IMR-90 (cell line): ENCODE measurements around the gene EDARADD. TPM values are rescaled to one million over a fixed set of nuclear protein-coding genes. Genes with fewer than 3 reads are reported as not detected.

Experiments
- ATAC-seq: fragments of 200-7000 bp; cut with Tn5 transposase; 2 replicates; pipeline ENCODE4 v1.9.1; 2020; ENCODE audit warnings: low read depth, mild to moderate bottlenecking, moderate library complexity
- BruUV-seq: library from RNA; stranded (reverse); fragments of 400-500 nt; replicated peaks from 2 replicates; lab custom pipeline; 2021; lab: Mats Ljungman, UMichigan
- CTCF ChIA-PET: fragments of 300-600 bp; formaldehyde crosslinking; extraction: SDS; loops from one replicate; lab custom pipeline; 2021; ENCODE audit warnings: antibody characterized with exemption; lab: Yijun Ruan, JAX
- POLR2A ChIA-PET: fragments of 300-600 bp; sonication (Branson Sonifier 250); formaldehyde crosslinking; loops from one replicate; lab custom pipeline; 2022; ENCODE audit warnings: antibody characterized with exemption; ENCODE audit not compliant: unreplicated experiment; lab: Charles Lee
- DNase-seq: peaks from one replicate; pipeline ENCODE4 v3.0.0; 2013
- H2AFZ ChIP-seq: replicated peaks from 2 replicates; pipeline ENCODE3; 2013; ENCODE audit warnings: low read length, mild to moderate bottlenecking; ENCODE audit not compliant: poor library complexity
- H2AK5ac ChIP-seq: 2 replicates; pipeline ENCODE4 v1.6.1; 2013; ENCODE audit warnings: low read depth, low read length, inconsistent platforms
- H2AK9ac ChIP-seq: replicated peaks from 2 replicates; pipeline ENCODE3; 2013; ENCODE audit warnings: mild to moderate bottlenecking, low read depth, low read length, moderate library complexity; ENCODE audit not compliant: poor library complexity
- H2BK120ac ChIP-seq: 2 replicates; pipeline ENCODE4 v1.6.1; 2013; ENCODE audit warnings: low read depth, low read length, inconsistent platforms
- H2BK15ac ChIP-seq: 3 replicates; pipeline ENCODE4 v1.6.1; 2013; ENCODE audit warnings: low read depth, low read length, inconsistent platforms
- H2BK20ac ChIP-seq: 2 replicates; pipeline ENCODE4 v1.6.1; 2013; ENCODE audit warnings: low read depth, mild to moderate bottlenecking, inconsistent platforms, low read length, moderate library complexity
- H2BK5ac ChIP-seq: 2 replicates; pipeline ENCODE4 v1.6.1; 2013; ENCODE audit warnings: mild to moderate bottlenecking, low read depth, low read length, inconsistent platforms; ENCODE audit not compliant: poor library complexity, severe bottlenecking
- H3K14ac ChIP-seq: replicated peaks from 2 replicates; pipeline ENCODE4 v1.6.1; 2013; ENCODE audit warnings: low read depth, low read length, inconsistent platforms
- H3K18ac ChIP-seq: 2 replicates; pipeline ENCODE4 v1.6.1; 2013; ENCODE audit warnings: low read depth, low read length, control low read depth
- H3K23ac ChIP-seq: 2 replicates; pipeline ENCODE4 v1.6.1; 2013; ENCODE audit warnings: low read depth, low read length, inconsistent platforms
- H3K27ac ChIP-seq: 2 replicates; pipeline ENCODE4 v1.5.1; 2013; ENCODE audit warnings: mild to moderate bottlenecking, control low read depth, low read length; ENCODE audit not compliant: insufficient read depth
- H3K27me3 ChIP-seq: 2 replicates; pipeline ENCODE4 v1.6.1; 2013; ENCODE audit warnings: low read length; ENCODE audit not compliant: control insufficient read depth, insufficient read depth
- H3K36me3 ChIP-seq: 2 replicates; pipeline ENCODE4 v1.6.1; 2013; ENCODE audit warnings: low read length, mixed read lengths; ENCODE audit not compliant: control insufficient read depth, insufficient read depth
- H3K4ac ChIP-seq: 2 replicates; pipeline ENCODE4 v1.6.1; 2013; ENCODE audit warnings: low read depth, low read length, inconsistent platforms
- H3K4me1 ChIP-seq: 2 replicates; pipeline ENCODE4 v1.6.1; 2013; ENCODE audit warnings: low read length, mixed read lengths; ENCODE audit not compliant: control insufficient read depth, insufficient read depth
- H3K4me2 ChIP-seq: 2 replicates; pipeline ENCODE4 v1.6.1; 2013; ENCODE audit warnings: low read depth, mild to moderate bottlenecking, control low read depth, low read length, moderate library complexity
- H3K4me3 ChIP-seq: 2 replicates; pipeline ENCODE4 v1.5.1; 2013; ENCODE audit warnings: low read depth, mild to moderate bottlenecking, control low read depth, low read length, moderate library complexity; ENCODE audit not compliant: insufficient read depth
- H3K56ac ChIP-seq: 2 replicates; pipeline ENCODE4 v1.6.1; 2013; ENCODE audit warnings: low read length, inconsistent platforms; ENCODE audit not compliant: insufficient read depth; ENCODE audit errors: extremely low read depth
- H3K79me1 ChIP-seq, 2 experiments: 2 replicates each; pipeline ENCODE4 v1.6.1; 2013; ENCODE audit warnings: low read length in 2 of 2, inconsistent platforms in 1 of 2, low read depth in 1 of 2
- H3K9ac ChIP-seq: 2 replicates; pipeline ENCODE4 v1.6.1; 2013; ENCODE audit warnings: low read depth, low read length, control low read depth
- H3K9me1 ChIP-seq: 2 replicates; pipeline ENCODE4 v1.6.1; 2013; ENCODE audit warnings: low read length, inconsistent platforms; ENCODE audit not compliant: insufficient read depth
- H3K9me3 ChIP-seq: 2 replicates; pipeline ENCODE4 v1.6.1; 2013; ENCODE audit warnings: low read length; ENCODE audit not compliant: control insufficient read depth, insufficient read depth
- H4K20me1 ChIP-seq: 2 replicates; pipeline ENCODE4 v1.6.1; 2013; ENCODE audit warnings: low read length, inconsistent platforms; ENCODE audit not compliant: insufficient read depth
- H4K5ac ChIP-seq: 2 replicates; pipeline ENCODE4 v1.6.1; 2013; ENCODE audit warnings: mild to moderate bottlenecking, low read depth, low read length, control low read depth
- H4K8ac ChIP-seq, 2 experiments: 2 replicates each; pipeline ENCODE4 v1.6.1; 2013; ENCODE audit warnings: low read depth in 2 of 2, low read length in 2 of 2, control low read depth in 1 of 2, inconsistent platforms in 1 of 2
- H4K91ac ChIP-seq: 2 replicates; pipeline ENCODE4 v1.6.1; 2013; ENCODE audit warnings: low read depth, low read length, inconsistent platforms; ENCODE audit not compliant: insufficient read depth
- BHLHE40 ChIP-seq: fragments of 150-350 bp; IDR thresholded peaks from 2 replicates; pipeline ENCODE4 v1.6.1; 2016; ENCODE audit warnings: mild to moderate bottlenecking, low read depth, low read length
- CEBPB ChIP-seq: IDR thresholded peaks from 2 replicates; pipeline ENCODE4 v1.6.1; 2012; ENCODE audit warnings: low read depth, low read length, improper control_type of control experiment
- CHD1 ChIP-seq: IDR thresholded peaks from 2 replicates; pipeline ENCODE4 v1.6.1; 2012; ENCODE audit warnings: low read depth, low read length, improper control_type of control experiment
- FOS ChIP-seq: fragments of 150-350 bp; IDR thresholded peaks from 2 replicates; pipeline ENCODE4 v1.6.1; 2016; ENCODE audit warnings: low read depth, low read length
- MAFK ChIP-seq: IDR thresholded peaks from 2 replicates; pipeline ENCODE4 v1.6.1; 2012; ENCODE audit warnings: low read depth, low read length, improper control_type of control experiment
- MAZ ChIP-seq: IDR thresholded peaks from 2 replicates; pipeline ENCODE4 v1.6.1; 2012; ENCODE audit warnings: low read depth, mild to moderate bottlenecking, low read length, improper control_type of control experiment, moderate library complexity, borderline replicate concordance
- NFE2L2 ChIP-seq: fragments of 150-350 bp; IDR thresholded peaks from 2 replicates; pipeline ENCODE4 v1.6.1; 2016; ENCODE audit warnings: low read depth, mild to moderate bottlenecking, low read length
- POLR2A ChIP-seq: IDR thresholded peaks from 2 replicates; pipeline ENCODE4 v1.6.1; 2012; ENCODE audit warnings: mild to moderate bottlenecking, low read depth, low read length
- RAD21 ChIP-seq: IDR thresholded peaks from 2 replicates; pipeline ENCODE4 v1.6.1; 2012; ENCODE audit warnings: low read length, improper control_type of control experiment
- RCOR1 ChIP-seq: IDR thresholded peaks from 2 replicates; pipeline ENCODE4 v1.6.1; 2012; ENCODE audit warnings: mild to moderate bottlenecking, low read length, improper control_type of control experiment; ENCODE audit not compliant: insufficient replicate concordance
- RFX5 ChIP-seq: IDR thresholded peaks from 2 replicates; pipeline ENCODE4 v1.8.0; 2012; ENCODE audit warnings: low read depth, mild to moderate bottlenecking, low read length, moderate library complexity
- WGBS, 2 experiments: methylation state at CpG; one replicate each; pipeline versions ENCODE4 v1.1.5 to v1.1.7; 2013; ENCODE audit warnings: missing lambda C conversion rate in 2 of 2; ENCODE audit not compliant: insufficient read length in 1 of 2; ENCODE audit errors: extremely low coverage in 2 of 2; 5-methylcytosine and 5-hydroxymethylcytosine counted together
- dilution Hi-C: fragments of 300-500 bp; cut with HindIII; formaldehyde crosslinking; loops from one replicate; pipeline ENCODE4 v1.14.3; 2018; ENCODE audit warnings: low sequenced_read_pairs; ENCODE audit not compliant: unreplicated experiment
- in situ Hi-C: fragments of 300-500 bp; cut with MboI; formaldehyde crosslinking; loops from 3 replicates; pipeline ENCODE4 v1.14.3; 2019; ENCODE audit warnings: low sequenced_read_pairs, inconsistent platforms, mixed read lengths
- intact Hi-C: fragments of 100-400 bp; cut with micrococcal nuclease; formaldehyde crosslinking; loops from 2 replicates; pipeline ENCODE4 v1.10.0; 2022
- polyA plus RNA-seq, 3 experiments: library from polyadenylated mRNA; depleted of rRNA; stranded (reverse); fragments of >200 nt; gene quantifications; 2 replicates each; pipeline ENCODE4 v1.2.3, GENCODE V29; 2012; ENCODE audit warnings: low replicate concordance in 1 of 3
- total RNA-seq: library from RNA; depleted of rRNA; stranded (reverse); fragments of >200 nt; gene quantifications from 2 replicates; pipeline ENCODE4 v1.2.3, GENCODE V29; 2012
- TF ChIP-seq, protein P1 (sequence below): conservative IDR thresholded peaks from 2 replicates; pipeline ENCODE4 v1.5.1; 2012; ENCODE audit warnings: mild to moderate bottlenecking, low read depth, low read length, improper control_type of control experiment

The EDARADD gene
- total and polyA plus RNA-seq, 2 of the 4 experiments (the other 2 are of a cell fraction) = not detected

DNA sequence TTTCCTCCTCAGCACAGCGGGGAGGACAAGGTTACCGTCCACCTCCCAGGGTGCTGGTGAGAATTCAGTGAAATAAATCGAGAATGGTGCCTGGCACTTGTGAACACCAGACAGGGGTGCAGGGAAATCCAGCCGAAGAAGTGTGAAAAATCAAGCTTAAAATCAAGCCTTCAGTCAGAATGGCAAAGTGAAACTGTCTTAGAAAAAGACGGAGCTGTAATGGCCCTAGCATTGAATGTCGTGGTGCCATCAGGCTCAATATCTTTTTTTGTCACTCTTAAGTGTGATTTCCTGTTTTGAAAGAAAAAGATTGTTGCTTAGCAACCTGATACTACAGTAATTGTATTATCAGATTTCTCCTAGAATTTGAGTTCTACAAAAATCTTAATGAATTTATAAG is 22.1 kb downstream of the EDARADD start:
- no peaks in the 10 kb centered on the region for H3K36me3 ChIP-seq
- H4K8ac ChIP-seq = no peak overlapping the region
- no peak overlapping the region for H3K4me2 ChIP-seq
- H3K9ac ChIP-seq = no peak overlapping the region
- H2AK9ac ChIP-seq = no peak overlapping the region
- ChIA-PET POLR2A (no interaction called here), CTCF (no interaction called here)
- ATAC-seq (no peak), DNase-seq (no peak)
- H3K27me3 ChIP-seq = no peaks in the 10 kb centered on the region
- no peak overlapping the region for H4K91ac ChIP-seq
- no peak overlapping the region for H2BK120ac ChIP-seq
- TF ChIP-seq RCOR1 = no peak
- TF ChIP-seq, protein P1, sequence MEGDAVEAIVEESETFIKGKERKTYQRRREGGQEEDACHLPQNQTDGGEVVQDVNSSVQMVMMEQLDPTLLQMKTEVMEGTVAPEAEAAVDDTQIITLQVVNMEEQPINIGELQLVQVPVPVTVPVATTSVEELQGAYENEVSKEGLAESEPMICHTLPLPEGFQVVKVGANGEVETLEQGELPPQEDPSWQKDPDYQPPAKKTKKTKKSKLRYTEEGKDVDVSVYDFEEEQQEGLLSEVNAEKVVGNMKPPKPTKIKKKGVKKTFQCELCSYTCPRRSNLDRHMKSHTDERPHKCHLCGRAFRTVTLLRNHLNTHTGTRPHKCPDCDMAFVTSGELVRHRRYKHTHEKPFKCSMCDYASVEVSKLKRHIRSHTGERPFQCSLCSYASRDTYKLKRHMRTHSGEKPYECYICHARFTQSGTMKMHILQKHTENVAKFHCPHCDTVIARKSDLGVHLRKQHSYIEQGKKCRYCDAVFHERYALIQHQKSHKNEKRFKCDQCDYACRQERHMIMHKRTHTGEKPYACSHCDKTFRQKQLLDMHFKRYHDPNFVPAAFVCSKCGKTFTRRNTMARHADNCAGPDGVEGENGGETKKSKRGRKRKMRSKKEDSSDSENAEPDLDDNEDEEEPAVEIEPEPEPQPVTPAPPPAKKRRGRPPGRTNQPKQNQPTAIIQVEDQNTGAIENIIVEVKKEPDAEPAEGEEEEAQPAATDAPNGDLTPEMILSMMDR = no peak
- no peak for TF ChIP-seq RAD21
- no peak for TF ChIP-seq MAFK
- TF ChIP-seq POLR2A = no peak
- no peak for TF ChIP-seq RFX5
- no peak for TF ChIP-seq CEBPB
- no peak for TF ChIP-seq FOS
- TF ChIP-seq NFE2L2 = no peak
- no peak for TF ChIP-seq BHLHE40
- TF ChIP-seq CHD1 = no peak
- TF ChIP-seq MAZ = no peak
- H3K23ac ChIP-seq = no peak overlapping the region
- no peaks in the 10 kb centered on the region for H3K79me1 ChIP-seq
- WGBS, 2 experiments = 11% methylated on average over 2 of the region's 6 CpGs; no CpG with 5 or more reads in 1 of the 2 experiments
- no peak overlapping the region for H2BK20ac ChIP-seq
- no peak overlapping the region for H3K4me3 ChIP-seq
- no peak overlapping the region for H3K18ac ChIP-seq
- in situ Hi-C loops = no loop called here
- no peak overlapping the region for H2BK5ac ChIP-seq
- no peaks in the 10 kb centered on the region for H4K20me1 ChIP-seq
- no TSS peak for BruUV-seq
- H3K27ac ChIP-seq = no peak overlapping the region
- H3K4me1 ChIP-seq = no peaks in the 10 kb centered on the region
- no peak overlapping the region for H2BK15ac ChIP-seq
- no peaks in the 10 kb centered on the region for H3K9me1 ChIP-seq
- H3K14ac ChIP-seq = no peak overlapping the region
- H3K9me3 ChIP-seq = peaks cover 2% of the 10 kb centered on the region; the same call in 1 of the 2 replicates
- no peak overlapping the region for H2AFZ ChIP-seq
- intact Hi-C loops = no loop called here
- no peak overlapping the region for H4K5ac ChIP-seq
- no peak overlapping the region for H3K56ac ChIP-seq
- dilution Hi-C loops = no loop called here
- H2AK5ac ChIP-seq = no peak overlapping the region
- H3K4ac ChIP-seq = no peak overlapping the region
